DND-41 (cell line): Measurements from ENCODE around the gene PNKD.

Experiments used
- CTCF ChIP-seq: IDR thresholded peaks from 2 replicates; pipeline ENCODE4 v1.5.1; 2012; ENCODE audit warnings: borderline replicate concordance, low read length, moderate library complexity, mild to moderate bottlenecking; ENCODE audit not compliant: poor library complexity, severe bottlenecking; ENCODE audit errors: extremely low read depth
- EZH2 ChIP-seq: IDR thresholded peaks from 3 replicates; pipeline ENCODE4 v1.6.1; 2012; ENCODE audit warnings: borderline replicate concordance, low read depth, mild to moderate bottlenecking, moderate library complexity, low read length, inconsistent platforms; ENCODE audit not compliant: severe bottlenecking

DNA sequence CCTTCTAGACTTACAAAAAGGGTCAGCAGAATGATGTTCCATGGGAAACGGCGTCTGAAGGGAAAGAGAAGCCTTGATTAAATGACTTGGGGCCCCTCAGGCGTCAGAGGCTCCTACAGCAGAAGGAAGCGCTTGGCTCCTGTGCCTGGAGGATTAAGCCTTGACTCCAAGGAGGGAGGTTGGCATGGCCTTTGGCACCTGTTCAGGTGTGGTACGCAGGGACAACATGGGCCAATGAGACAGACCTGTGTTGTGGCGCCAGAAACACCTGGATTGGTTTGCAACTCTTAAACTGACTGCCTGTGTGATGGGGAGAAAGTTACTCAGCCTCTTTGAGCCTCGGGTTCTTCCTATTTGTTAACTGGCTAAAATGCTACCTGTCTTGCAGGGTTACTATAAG is 7.6 kb downstream of the PNKD start:
- TF ChIP-seq CTCF (no peak), EZH2 (no peak)
